H9 (cell line): Measurements from ENCODE around the gene SERPINE1. TPM values are rescaled to one million over a fixed set of nuclear protein-coding genes. Genes with fewer than 3 reads are reported as not detected.

ENCODE experiments used
- DNase-seq: peaks from one replicate; pipeline ENCODE4 v3.0.0-alpha.2; 2017
- H2AFZ ChIP-seq: one replicate; pipeline ENCODE4 v1.6.1; 2013; ENCODE audit warnings: mild to moderate bottlenecking, low read length, control low read depth, moderate library complexity
- H2AK5ac ChIP-seq: 2 replicates; pipeline ENCODE4 v1.6.1; 2013; ENCODE audit warnings: low read length, control low read depth, mixed read lengths; ENCODE audit not compliant: insufficient read length
- H2BK120ac ChIP-seq: one replicate; pipeline ENCODE4 v1.6.1; 2013; ENCODE audit warnings: low read depth, mild to moderate bottlenecking, low read length, control low read depth, inconsistent platforms; ENCODE audit not compliant: poor library complexity, severe bottlenecking
- H2BK12ac ChIP-seq: 2 replicates; pipeline ENCODE4 v1.6.1; 2013; ENCODE audit warnings: low read length, control low read depth, mixed read lengths, low read depth; ENCODE audit not compliant: insufficient read length
- H2BK15ac ChIP-seq: 2 replicates; pipeline ENCODE4 v1.6.1; 2013; ENCODE audit warnings: low read depth, low read length, control low read depth
- H2BK20ac ChIP-seq: one replicate; pipeline ENCODE4 v1.6.1; 2013; ENCODE audit warnings: low read depth, mild to moderate bottlenecking, low read length, control low read depth, inconsistent platforms; ENCODE audit not compliant: poor library complexity, severe bottlenecking
- H2BK5ac ChIP-seq: 2 replicates; pipeline ENCODE4 v1.6.1; 2013; ENCODE audit warnings: low read length, control low read depth, mixed read lengths; ENCODE audit not compliant: insufficient read length
- H3K14ac ChIP-seq: 2 replicates; pipeline ENCODE4 v1.6.1; 2013; ENCODE audit warnings: low read length, control low read depth; ENCODE audit not compliant: insufficient read depth
- H3K18ac ChIP-seq: 2 replicates; pipeline ENCODE4 v1.6.1; 2013; ENCODE audit warnings: low read depth, mild to moderate bottlenecking, mixed read lengths, low read length, control low read depth; ENCODE audit not compliant: insufficient read length
- H3K23ac ChIP-seq: 2 replicates; pipeline ENCODE4 v1.6.1; 2013; ENCODE audit warnings: low read length, control low read depth, mixed read lengths, low read depth; ENCODE audit not compliant: insufficient read length
- H3K23me2 ChIP-seq: 2 replicates; pipeline ENCODE4 v1.6.1; 2013; ENCODE audit warnings: low read depth, mild to moderate bottlenecking, mixed read lengths, low read length, control low read depth; ENCODE audit not compliant: insufficient read length, poor library complexity, severe bottlenecking
- H3K27ac ChIP-seq: 2 replicates; pipeline ENCODE4 v1.5.1; 2013; ENCODE audit warnings: low read length, control low read depth, mixed read lengths, low read depth; ENCODE audit not compliant: insufficient read length
- H3K27me3 ChIP-seq: 2 replicates; pipeline ENCODE4 v1.6.1; 2013; ENCODE audit warnings: low read length, control low read depth, inconsistent platforms; ENCODE audit not compliant: insufficient read depth
- H3K4ac ChIP-seq: 2 replicates; pipeline ENCODE4 v1.6.1; 2013; ENCODE audit warnings: low read depth, mild to moderate bottlenecking, control low read depth, inconsistent platforms, low read length, moderate library complexity
- H3K4me1 ChIP-seq: 2 replicates; pipeline ENCODE4 v1.6.1; 2013; ENCODE audit warnings: low read length, control low read depth, inconsistent platforms; ENCODE audit not compliant: insufficient read depth
- H3K4me2 ChIP-seq: 2 replicates; pipeline ENCODE4 v1.6.1; 2013; ENCODE audit warnings: low read length, control low read depth, mixed read lengths; ENCODE audit not compliant: insufficient read length, insufficient read depth
- H3K56ac ChIP-seq: 2 replicates; pipeline ENCODE4 v1.6.1; 2013; ENCODE audit warnings: low read depth, mild to moderate bottlenecking, mixed read lengths, low read length, control low read depth; ENCODE audit not compliant: insufficient read length
- H3K79me1 ChIP-seq: 2 replicates; pipeline ENCODE4 v1.6.1; 2013; ENCODE audit warnings: low read depth, mild to moderate bottlenecking, moderate library complexity, low read length, control low read depth, inconsistent platforms; ENCODE audit not compliant: insufficient read depth, poor library complexity, severe bottlenecking
- H3K79me2 ChIP-seq: 2 replicates; pipeline ENCODE4 v1.6.1; 2013; ENCODE audit warnings: low read length, control low read depth, inconsistent platforms; ENCODE audit not compliant: insufficient read depth
- H3K9ac ChIP-seq: 2 replicates; pipeline ENCODE4 v1.6.1; 2013; ENCODE audit warnings: low read length, control low read depth, mixed read lengths; ENCODE audit not compliant: insufficient read length; ENCODE audit errors: extremely low read depth
- H3K9me3 ChIP-seq: one replicate; pipeline ENCODE4 v1.6.1; 2013; ENCODE audit warnings: low read depth, low read length, inconsistent platforms; ENCODE audit not compliant: control insufficient read depth
- H3T11ph ChIP-seq: one replicate; pipeline ENCODE4 v1.6.1; 2013; ENCODE audit warnings: mild to moderate bottlenecking, low read length, control low read depth, inconsistent platforms
- H4K20me1 ChIP-seq: one replicate; pipeline ENCODE4 v1.6.1; 2013; ENCODE audit not compliant: control insufficient read depth, insufficient read length, insufficient read depth
- H4K5ac ChIP-seq: 2 replicates; pipeline ENCODE4 v1.6.1; 2013; ENCODE audit warnings: low read depth, mild to moderate bottlenecking, mixed read lengths, low read length, control low read depth; ENCODE audit not compliant: insufficient read length
- H4K8ac ChIP-seq: replicated peaks from 2 replicates; pipeline ENCODE4 v1.6.1; 2013; ENCODE audit warnings: low read length, control low read depth, mixed read lengths, low read depth; ENCODE audit not compliant: insufficient read length
- H4K91ac ChIP-seq: 2 replicates; pipeline ENCODE4 v1.6.1; 2013; ENCODE audit warnings: low read depth, mild to moderate bottlenecking, moderate library complexity, mixed read lengths, low read length, control low read depth; ENCODE audit not compliant: insufficient read length
- H3K27ac Mint-ChIP-seq, 3 experiments: 2 replicates in 2 of 3; 3 replicates in 1 of 3; pipeline ENCODE4 v1.8.0; 2020 to 2021; ENCODE audit warnings: mixed read lengths in 3 of 3, mild to moderate bottlenecking in 1 of 3, moderate library complexity in 1 of 3
- H3K27me3 Mint-ChIP-seq: 2 replicates; pipeline ENCODE4 v1.8.0; 2021; ENCODE audit warnings: low read depth, mild to moderate bottlenecking, moderate library complexity, mixed read lengths
- H3K36me3 Mint-ChIP-seq, 3 experiments: 2 replicates in 2 of 3; 3 replicates in 1 of 3; pipeline ENCODE4 v1.8.0; 2020 to 2021; ENCODE audit warnings: low read depth in 3 of 3, mixed read lengths in 3 of 3; ENCODE audit not compliant: insufficient read depth in 1 of 3
- H3K4me1 Mint-ChIP-seq, 2 experiments: 2 replicates each; pipeline ENCODE4 v1.8.0; 2020; ENCODE audit warnings: mixed read lengths in 2 of 2
- H3K4me3 Mint-ChIP-seq, 2 experiments: 2 replicates in 1 of 2; 3 replicates in 1 of 2; pipeline ENCODE4 v1.8.0; 2020 to 2021; ENCODE audit warnings: mild to moderate bottlenecking in 2 of 2, mixed read lengths in 2 of 2, moderate library complexity in 1 of 2
- H3K9me3 Mint-ChIP-seq, 2 experiments: 2 replicates in 1 of 2; 3 replicates in 1 of 2; pipeline ENCODE4 v1.8.0; 2020; ENCODE audit warnings: mild to moderate bottlenecking in 2 of 2, mixed read lengths in 2 of 2, moderate library complexity in 1 of 2
- WGBS: extraction: QIAGEN DNeasy Blood & Tissue Kit; methylation state at CpG from one replicate; pipeline ENCODE4 v1.1.7; 2013; ENCODE audit warnings: missing lambda C conversion rate, low lambda C conversion rate, mixed read lengths; ENCODE audit not compliant: insufficient read length; ENCODE audit errors: extremely low coverage; 5-methylcytosine and 5-hydroxymethylcytosine counted together
- total RNA-seq: library from RNA; stranded (reverse); gene quantifications from 2 replicates; pipeline ENCODE4 v1.2.1, GENCODE V29; 2021
- TF ChIP-seq, protein P1 (sequence below): fragments of 200-600 bp; sonication (generic); conservative IDR thresholded peaks from 3 replicates; pipeline ENCODE4 v1.8.0; 2021; ENCODE audit warnings: antibody characterized with exemption, mild to moderate bottlenecking

The SERPINE1 gene
- total RNA-seq, 1 experiment from 2014 or later, result 11.5 TPM

DNA sequence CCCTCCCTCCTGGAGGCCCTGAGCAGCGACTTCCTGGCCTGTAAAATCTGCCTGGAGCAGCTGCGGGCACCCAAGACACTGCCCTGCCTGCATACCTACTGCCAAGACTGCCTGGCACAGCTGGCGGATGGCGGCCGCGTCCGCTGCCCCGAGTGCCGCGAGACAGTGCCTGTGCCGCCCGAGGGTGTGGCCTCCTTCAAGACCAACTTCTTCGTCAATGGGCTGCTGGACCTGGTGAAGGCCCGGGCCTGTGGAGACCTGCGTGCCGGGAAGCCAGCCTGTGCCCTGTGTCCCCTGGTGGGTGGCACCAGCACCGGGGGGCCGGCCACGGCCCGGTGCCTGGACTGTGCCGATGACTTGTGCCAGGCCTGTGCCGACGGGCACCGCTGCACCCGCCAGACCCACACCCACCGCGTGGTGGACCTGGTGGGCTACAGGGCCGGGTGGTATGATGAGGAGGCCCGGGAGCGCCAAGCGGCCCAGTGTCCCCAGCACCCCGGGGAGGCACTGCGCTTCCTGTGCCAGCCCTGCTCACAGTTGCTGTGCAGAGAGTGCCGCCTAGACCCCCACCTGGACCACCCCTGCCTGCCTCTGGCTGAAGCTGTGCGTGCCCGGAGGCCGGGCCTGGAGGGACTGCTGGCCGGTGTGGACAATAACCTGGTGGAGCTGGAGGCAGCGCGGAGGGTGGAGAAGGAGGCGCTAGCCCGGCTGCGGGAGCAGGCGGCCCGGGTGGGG, 39.4 kb upstream of the SERPINE1 start:
- H3K4me1 Mint-ChIP-seq, result peaks cover 10 to 12% of the 10 kb centered on the region in 2 experiments
- H4K5ac ChIP-seq, result no peak overlapping the region
- H3K4ac ChIP-seq, result no peak overlapping the region
- H3K14ac ChIP-seq, result no peak overlapping the region
- no peak overlapping the region for H4K8ac ChIP-seq
- H3K4me2 ChIP-seq, result no peak overlapping the region
- H3K9me3 ChIP-seq, result no peaks in the 10 kb centered on the region
- H3K9me3 Mint-ChIP-seq, result peaks cover 9% of the 10 kb centered on the region in 2 experiments
- H3K18ac ChIP-seq, result no peak overlapping the region
- peaks cover 4% of the 10 kb centered on the region; the same call in 1 of the 2 replicates for H3K4me1 ChIP-seq
- no peak overlapping the region for H2BK15ac ChIP-seq
- TF ChIP-seq, protein P1, sequence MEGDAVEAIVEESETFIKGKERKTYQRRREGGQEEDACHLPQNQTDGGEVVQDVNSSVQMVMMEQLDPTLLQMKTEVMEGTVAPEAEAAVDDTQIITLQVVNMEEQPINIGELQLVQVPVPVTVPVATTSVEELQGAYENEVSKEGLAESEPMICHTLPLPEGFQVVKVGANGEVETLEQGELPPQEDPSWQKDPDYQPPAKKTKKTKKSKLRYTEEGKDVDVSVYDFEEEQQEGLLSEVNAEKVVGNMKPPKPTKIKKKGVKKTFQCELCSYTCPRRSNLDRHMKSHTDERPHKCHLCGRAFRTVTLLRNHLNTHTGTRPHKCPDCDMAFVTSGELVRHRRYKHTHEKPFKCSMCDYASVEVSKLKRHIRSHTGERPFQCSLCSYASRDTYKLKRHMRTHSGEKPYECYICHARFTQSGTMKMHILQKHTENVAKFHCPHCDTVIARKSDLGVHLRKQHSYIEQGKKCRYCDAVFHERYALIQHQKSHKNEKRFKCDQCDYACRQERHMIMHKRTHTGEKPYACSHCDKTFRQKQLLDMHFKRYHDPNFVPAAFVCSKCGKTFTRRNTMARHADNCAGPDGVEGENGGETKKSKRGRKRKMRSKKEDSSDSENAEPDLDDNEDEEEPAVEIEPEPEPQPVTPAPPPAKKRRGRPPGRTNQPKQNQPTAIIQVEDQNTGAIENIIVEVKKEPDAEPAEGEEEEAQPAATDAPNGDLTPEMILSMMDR, result no peak
- no peak overlapping the region for H3T11ph ChIP-seq
- no peak overlapping the region for H2AK5ac ChIP-seq
- peaks cover 4% of the 10 kb centered on the region; the same call in 1 of the 2 replicates for H3K79me2 ChIP-seq
- H3K36me3 Mint-ChIP-seq, result peaks cover 14 to 36% (median 23%) of the 10 kb centered on the region in 3 experiments; a peak in 6 of 7 replicates
- no peak overlapping the region for H2BK5ac ChIP-seq
- no peak overlapping the region for H3K4me3 Mint-ChIP-seq
- H2BK120ac ChIP-seq, result no peak overlapping the region
- no peak overlapping the region for H3K27ac ChIP-seq
- peaks cover 15% of the 10 kb centered on the region for H3K23me2 ChIP-seq
- H3K79me1 ChIP-seq, result peaks cover 3% of the 10 kb centered on the region
- no peak for DNase-seq
- H2BK20ac ChIP-seq, result no peak overlapping the region
- H2BK12ac ChIP-seq, result no peak overlapping the region
- H3K27ac Mint-ChIP-seq, result no peak overlapping the region
- no peak overlapping the region for H3K23ac ChIP-seq
- no peaks in the 10 kb centered on the region for H4K20me1 ChIP-seq
- H2AFZ ChIP-seq, result no peak overlapping the region
- no peak overlapping the region for H3K56ac ChIP-seq
- no peaks in the 10 kb centered on the region for H3K27me3 ChIP-seq
- no CpG with 5 or more reads among the region's 45 CpGs for WGBS
- H4K91ac ChIP-seq, result no peak overlapping the region
- peaks cover 2% of the 10 kb centered on the region; the same call in 1 of the 2 replicates for H3K27me3 Mint-ChIP-seq
- H3K9ac ChIP-seq, result no peak overlapping the region
